HepG2 (cell line): ENCODE results near the gene DLX4. TPM values are rescaled to one million over a fixed set of nuclear protein-coding genes. Genes with fewer than 3 reads are reported as not detected.

Experiments
- CCDC6 ChIP-seq: sonication (generic); formaldehyde crosslinking; IDR thresholded peaks from 2 replicates; pipeline ENCODE4 v1.8.1; 2022; ENCODE audit warnings: mild to moderate bottlenecking, missing genetic modification reagents, moderate library complexity
- GLI4 ChIP-seq: sonication (generic); formaldehyde crosslinking; IDR thresholded peaks from 2 replicates; pipeline ENCODE4 v1.5.1; 2020; ENCODE audit warnings: missing genetic modification reagents, mild to moderate bottlenecking, moderate library complexity, borderline replicate concordance
- HMGA1 ChIP-seq: sonication (generic); formaldehyde crosslinking; conservative IDR thresholded peaks from 2 replicates; pipeline ENCODE4 v1.4.0; 2020; ENCODE audit warnings: missing genetic modification reagents
- MAF1 ChIP-seq: sonication (generic); formaldehyde crosslinking; IDR thresholded peaks from 2 replicates; pipeline ENCODE4 v1.5.0; 2020; ENCODE audit warnings: missing genetic modification reagents, borderline replicate concordance
- MTA3 ChIP-seq: sonication (generic); formaldehyde crosslinking; IDR thresholded peaks from 2 replicates; pipeline ENCODE4 v1.4.0; 2020; ENCODE audit warnings: missing genetic modification reagents
- NCOA1 ChIP-seq: sonication (generic); formaldehyde crosslinking; IDR thresholded peaks from 2 replicates; pipeline ENCODE4 v1.9.0; 2021; ENCODE audit warnings: missing genetic modification reagents
- PHF20 ChIP-seq: sonication (generic); formaldehyde crosslinking; IDR thresholded peaks from 2 replicates; pipeline ENCODE4 v1.5.0; 2020; ENCODE audit warnings: mild to moderate bottlenecking, missing genetic modification reagents
- ZNF564 ChIP-seq: sonication (generic); formaldehyde crosslinking; IDR thresholded peaks from 2 replicates; pipeline ENCODE4 v1.8.1; 2023; ENCODE audit warnings: mild to moderate bottlenecking, missing genetic modification reagents
- polyA plus RNA-seq, 8 experiments: library from polyadenylated mRNA; depleted of rRNA in 3 of 8; stranded (reverse) in 7 of 8; unstranded in 1 of 8; fragments of >200 nt; fragmentation: Illumina TruSeq in 4 of 8; extraction: Trizol in 4 of 8; gene quantifications; 2 replicates each; pipeline versions ENCODE4 v1.2.1 to v1.2.3, GENCODE V29; 2011 to 2016; ENCODE audit warnings: low read depth in 4 of 8, missing spikeins in 1 of 8, mixed read lengths in 1 of 8; ENCODE audit not compliant: insufficient read depth in 1 of 8
- total RNA-seq, 5 experiments: library from RNA; depleted of rRNA; stranded (reverse); fragments of >200 nt; fragmentation: Illumina TruSeq; extraction: Trizol; gene quantifications; 2 replicates each; pipeline ENCODE4 v1.2.3, GENCODE V29; 2016; ENCODE audit warnings: low read depth in 1 of 5
- TF ChIP-seq, protein P1 (sequence below): sonication (generic); formaldehyde crosslinking; IDR thresholded peaks from 2 replicates; pipeline ENCODE4 v1.5.0; 2020; ENCODE audit warnings: mild to moderate bottlenecking, missing genetic modification reagents
- TF ChIP-seq, protein P2 (sequence below): sonication (generic); formaldehyde crosslinking; IDR thresholded peaks from 2 replicates; pipeline ENCODE4 v1.4.0; 2020; ENCODE audit warnings: missing genetic modification reagents
- TF ChIP-seq, protein P3 (sequence below): IDR thresholded peaks from 2 replicates; pipeline ENCODE4 v1.4.0; 2020; ENCODE audit warnings: mild to moderate bottlenecking, missing genetic modification reagents
- TF ChIP-seq, protein P4 (sequence below): sonication (generic); formaldehyde crosslinking; IDR thresholded peaks from 2 replicates; pipeline ENCODE4 v1.4.0; 2020; ENCODE audit warnings: missing genetic modification reagents
- TF ChIP-seq, protein P5 (sequence below): sonication (generic); formaldehyde crosslinking; IDR thresholded peaks from 2 replicates; pipeline ENCODE4 v1.4.0; 2020; ENCODE audit warnings: missing genetic modification reagents, borderline replicate concordance

The DLX4 gene
- total and polyA plus RNA-seq, 2 of the 13 experiments (the other 11 are each of a cell fraction or from before 2014, with no cell fraction given) = 0.55 to 2.3 TPM

DNA sequence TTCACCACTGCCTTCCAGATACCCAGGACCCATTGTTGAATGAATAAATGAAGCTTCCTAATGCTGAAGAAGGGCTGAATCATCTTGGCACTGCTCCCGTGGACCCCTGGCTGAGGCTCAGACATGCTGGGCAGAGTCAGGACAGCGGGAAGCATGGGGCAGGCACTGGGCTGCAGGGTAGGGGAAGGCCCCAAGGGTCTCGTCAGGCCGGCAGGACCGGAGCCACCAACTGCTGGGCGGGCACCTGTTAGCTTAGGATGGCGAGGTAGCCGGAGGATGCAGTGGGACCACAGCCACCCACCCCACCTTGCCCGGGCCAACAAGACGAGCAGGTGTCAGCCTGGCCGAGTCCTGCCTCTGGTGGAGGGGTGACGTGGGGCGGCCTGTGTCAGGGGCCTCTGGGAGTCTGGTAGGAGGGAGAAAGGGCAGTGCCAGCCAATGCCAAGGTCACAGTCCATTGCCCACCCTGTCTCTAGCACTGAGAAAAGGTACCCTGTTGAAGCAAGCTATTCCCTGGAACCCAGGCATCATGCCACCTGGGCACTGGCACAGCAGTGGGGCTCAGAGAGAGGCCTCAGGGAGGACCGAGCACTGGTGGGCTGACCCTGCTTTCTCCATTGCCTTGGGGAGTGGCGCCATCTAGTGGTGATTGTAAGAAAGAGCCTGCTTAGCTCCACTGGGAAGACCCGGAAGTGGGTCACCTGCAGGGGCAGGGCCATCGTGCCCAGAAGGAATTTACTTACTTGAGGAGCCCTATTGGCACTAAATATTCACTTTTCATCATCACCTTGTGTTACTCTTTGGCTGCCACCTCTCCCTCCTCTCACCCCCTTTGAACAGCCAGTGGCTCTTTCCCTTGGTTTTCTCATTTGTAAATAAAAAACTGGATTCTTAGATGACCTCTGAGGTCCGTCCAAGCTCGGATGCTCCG is 29.0 kb downstream of the DLX4 start (continued):
- TF ChIP-seq, protein P1, sequence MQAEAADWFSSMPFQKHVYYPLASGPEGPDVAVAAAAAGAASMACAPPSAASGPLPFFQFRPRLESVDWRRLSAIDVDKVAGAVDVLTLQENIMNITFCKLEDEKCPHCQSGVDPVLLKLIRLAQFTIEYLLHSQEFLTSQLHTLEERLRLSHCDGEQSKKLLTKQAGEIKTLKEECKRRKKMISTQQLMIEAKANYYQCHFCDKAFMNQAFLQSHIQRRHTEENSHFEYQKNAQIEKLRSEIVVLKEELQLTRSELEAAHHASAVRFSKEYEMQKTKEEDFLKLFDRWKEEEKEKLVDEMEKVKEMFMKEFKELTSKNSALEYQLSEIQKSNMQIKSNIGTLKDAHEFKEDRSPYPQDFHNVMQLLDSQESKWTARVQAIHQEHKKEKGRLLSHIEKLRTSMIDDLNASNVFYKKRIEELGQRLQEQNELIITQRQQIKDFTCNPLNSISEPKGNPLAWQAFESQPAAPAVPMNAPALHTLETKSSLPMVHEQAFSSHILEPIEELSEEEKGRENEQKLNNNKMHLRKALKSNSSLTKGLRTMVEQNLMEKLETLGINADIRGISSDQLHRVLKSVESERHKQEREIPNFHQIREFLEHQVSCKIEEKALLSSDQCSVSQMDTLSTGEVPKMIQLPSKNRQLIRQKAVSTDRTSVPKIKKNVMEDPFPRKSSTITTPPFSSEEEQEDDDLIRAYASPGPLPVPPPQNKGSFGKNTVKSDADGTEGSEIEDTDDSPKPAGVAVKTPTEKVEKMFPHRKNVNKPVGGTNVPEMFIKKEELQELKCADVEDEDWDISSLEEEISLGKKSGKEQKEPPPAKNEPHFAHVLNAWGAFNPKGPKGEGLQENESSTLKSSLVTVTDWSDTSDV (CRISPR knock-in tag) = no peak
- TF ChIP-seq, protein P2, sequence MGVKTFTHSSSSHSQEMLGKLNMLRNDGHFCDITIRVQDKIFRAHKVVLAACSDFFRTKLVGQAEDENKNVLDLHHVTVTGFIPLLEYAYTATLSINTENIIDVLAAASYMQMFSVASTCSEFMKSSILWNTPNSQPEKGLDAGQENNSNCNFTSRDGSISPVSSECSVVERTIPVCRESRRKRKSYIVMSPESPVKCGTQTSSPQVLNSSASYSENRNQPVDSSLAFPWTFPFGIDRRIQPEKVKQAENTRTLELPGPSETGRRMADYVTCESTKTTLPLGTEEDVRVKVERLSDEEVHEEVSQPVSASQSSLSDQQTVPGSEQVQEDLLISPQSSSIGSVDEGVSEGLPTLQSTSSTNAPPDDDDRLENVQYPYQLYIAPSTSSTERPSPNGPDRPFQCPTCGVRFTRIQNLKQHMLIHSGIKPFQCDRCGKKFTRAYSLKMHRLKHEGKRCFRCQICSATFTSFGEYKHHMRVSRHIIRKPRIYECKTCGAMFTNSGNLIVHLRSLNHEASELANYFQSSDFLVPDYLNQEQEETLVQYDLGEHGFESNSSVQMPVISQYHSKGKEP = no peak
- TF ChIP-seq, protein P3, sequence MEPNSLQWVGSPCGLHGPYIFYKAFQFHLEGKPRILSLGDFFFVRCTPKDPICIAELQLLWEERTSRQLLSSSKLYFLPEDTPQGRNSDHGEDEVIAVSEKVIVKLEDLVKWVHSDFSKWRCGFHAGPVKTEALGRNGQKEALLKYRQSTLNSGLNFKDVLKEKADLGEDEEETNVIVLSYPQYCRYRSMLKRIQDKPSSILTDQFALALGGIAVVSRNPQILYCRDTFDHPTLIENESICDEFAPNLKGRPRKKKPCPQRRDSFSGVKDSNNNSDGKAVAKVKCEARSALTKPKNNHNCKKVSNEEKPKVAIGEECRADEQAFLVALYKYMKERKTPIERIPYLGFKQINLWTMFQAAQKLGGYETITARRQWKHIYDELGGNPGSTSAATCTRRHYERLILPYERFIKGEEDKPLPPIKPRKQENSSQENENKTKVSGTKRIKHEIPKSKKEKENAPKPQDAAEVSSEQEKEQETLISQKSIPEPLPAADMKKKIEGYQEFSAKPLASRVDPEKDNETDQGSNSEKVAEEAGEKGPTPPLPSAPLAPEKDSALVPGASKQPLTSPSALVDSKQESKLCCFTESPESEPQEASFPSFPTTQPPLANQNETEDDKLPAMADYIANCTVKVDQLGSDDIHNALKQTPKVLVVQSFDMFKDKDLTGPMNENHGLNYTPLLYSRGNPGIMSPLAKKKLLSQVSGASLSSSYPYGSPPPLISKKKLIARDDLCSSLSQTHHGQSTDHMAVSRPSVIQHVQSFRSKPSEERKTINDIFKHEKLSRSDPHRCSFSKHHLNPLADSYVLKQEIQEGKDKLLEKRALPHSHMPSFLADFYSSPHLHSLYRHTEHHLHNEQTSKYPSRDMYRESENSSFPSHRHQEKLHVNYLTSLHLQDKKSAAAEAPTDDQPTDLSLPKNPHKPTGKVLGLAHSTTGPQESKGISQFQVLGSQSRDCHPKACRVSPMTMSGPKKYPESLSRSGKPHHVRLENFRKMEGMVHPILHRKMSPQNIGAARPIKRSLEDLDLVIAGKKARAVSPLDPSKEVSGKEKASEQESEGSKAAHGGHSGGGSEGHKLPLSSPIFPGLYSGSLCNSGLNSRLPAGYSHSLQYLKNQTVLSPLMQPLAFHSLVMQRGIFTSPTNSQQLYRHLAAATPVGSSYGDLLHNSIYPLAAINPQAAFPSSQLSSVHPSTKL (CRISPR knock-in tag) = peak; percentile 49
- TF ChIP-seq MTA3 (no peak), GLI4 (CRISPR knock-in tag) (no peak), HMGA1 (CRISPR knock-in tag) (no peak), CCDC6 (CRISPR knock-in tag) (no peak), ZNF564 (no peak), MAF1 (no peak), NCOA1 (CRISPR knock-in tag) (no peak), PHF20 (CRISPR knock-in tag) (no peak)
- TF ChIP-seq, protein P4, sequence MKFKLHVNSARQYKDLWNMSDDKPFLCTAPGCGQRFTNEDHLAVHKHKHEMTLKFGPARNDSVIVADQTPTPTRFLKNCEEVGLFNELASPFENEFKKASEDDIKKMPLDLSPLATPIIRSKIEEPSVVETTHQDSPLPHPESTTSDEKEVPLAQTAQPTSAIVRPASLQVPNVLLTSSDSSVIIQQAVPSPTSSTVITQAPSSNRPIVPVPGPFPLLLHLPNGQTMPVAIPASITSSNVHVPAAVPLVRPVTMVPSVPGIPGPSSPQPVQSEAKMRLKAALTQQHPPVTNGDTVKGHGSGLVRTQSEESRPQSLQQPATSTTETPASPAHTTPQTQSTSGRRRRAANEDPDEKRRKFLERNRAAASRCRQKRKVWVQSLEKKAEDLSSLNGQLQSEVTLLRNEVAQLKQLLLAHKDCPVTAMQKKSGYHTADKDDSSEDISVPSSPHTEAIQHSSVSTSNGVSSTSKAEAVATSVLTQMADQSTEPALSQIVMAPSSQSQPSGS (CRISPR knock-in tag) = peak; percentile 45; the same call in 1 of the 2 replicates
- TF ChIP-seq, protein P5, sequence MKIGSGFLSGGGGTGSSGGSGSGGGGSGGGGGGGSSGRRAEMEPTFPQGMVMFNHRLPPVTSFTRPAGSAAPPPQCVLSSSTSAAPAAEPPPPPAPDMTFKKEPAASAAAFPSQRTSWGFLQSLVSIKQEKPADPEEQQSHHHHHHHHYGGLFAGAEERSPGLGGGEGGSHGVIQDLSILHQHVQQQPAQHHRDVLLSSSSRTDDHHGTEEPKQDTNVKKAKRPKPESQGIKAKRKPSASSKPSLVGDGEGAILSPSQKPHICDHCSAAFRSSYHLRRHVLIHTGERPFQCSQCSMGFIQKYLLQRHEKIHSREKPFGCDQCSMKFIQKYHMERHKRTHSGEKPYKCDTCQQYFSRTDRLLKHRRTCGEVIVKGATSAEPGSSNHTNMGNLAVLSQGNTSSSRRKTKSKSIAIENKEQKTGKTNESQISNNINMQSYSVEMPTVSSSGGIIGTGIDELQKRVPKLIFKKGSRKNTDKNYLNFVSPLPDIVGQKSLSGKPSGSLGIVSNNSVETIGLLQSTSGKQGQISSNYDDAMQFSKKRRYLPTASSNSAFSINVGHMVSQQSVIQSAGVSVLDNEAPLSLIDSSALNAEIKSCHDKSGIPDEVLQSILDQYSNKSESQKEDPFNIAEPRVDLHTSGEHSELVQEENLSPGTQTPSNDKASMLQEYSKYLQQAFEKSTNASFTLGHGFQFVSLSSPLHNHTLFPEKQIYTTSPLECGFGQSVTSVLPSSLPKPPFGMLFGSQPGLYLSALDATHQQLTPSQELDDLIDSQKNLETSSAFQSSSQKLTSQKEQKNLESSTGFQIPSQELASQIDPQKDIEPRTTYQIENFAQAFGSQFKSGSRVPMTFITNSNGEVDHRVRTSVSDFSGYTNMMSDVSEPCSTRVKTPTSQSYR (CRISPR knock-in tag) = no peak
